Peyer's patch (tissue), 4 donors: Measurements from ENCODE around the gene ARHGAP28.

ENCODE experiments used
- CTCF ChIP-seq, 6 experiments: fragments of 450-650 bp in 4 of 6; fragments of 200-600 bp in 2 of 6; sonication (generic) in 1 of 6; IDR thresholded peaks; one replicate each; pipeline ENCODE4 v1.5.1; 2017 to 2019; ENCODE audit warnings: antibody characterized with exemption in 6 of 6, mild to moderate bottlenecking in 3 of 6, moderate library complexity in 1 of 6
- POLR2A ChIP-seq, 2 donors: fragments of 450-650 bp; IDR thresholded peaks; one replicate each; pipeline ENCODE4 v1.5.1; 2017; ENCODE audit warnings: antibody characterized with exemption in 2 of 2, mild to moderate bottlenecking in 2 of 2, moderate library complexity in 2 of 2

DNA sequence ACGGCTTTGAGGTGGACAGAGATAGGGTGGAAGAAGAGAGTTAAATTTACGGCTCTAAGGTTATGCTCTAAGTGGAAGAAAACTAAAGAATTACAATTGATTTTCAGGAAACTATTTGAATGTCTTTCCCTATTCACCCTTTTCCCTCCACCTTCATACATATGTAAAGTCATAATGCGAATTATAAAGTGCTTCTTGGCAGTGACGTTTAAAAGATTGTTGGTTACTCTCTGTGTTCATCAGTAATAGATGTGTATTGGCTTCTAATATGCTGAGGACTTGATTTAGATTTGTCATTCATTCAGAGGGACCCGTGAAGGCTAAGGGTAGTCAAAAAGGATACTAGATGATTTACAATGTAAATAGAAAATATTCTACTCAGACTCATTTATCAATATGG lies 63.9 kb downstream of the ARHGAP28 start:
- TF ChIP-seq CTCF (IDR thresholded peaks at IDR 0.05) = no peak
- no peak for TF ChIP-seq POLR2A (IDR thresholded peaks at IDR 0.05)
